Activated T-helper 2 cell treated with anti-CD3 and anti-CD28 coated beads, Interferon-gamma antibody, Interleukin-2, Interleukin-4, amounts not matched to agents 10 μg/mL and 5 μg/mL and 100 μg/mL, durations not matched to agents 14 hours and 24 hours and 36 hours (primary cell): ENCODE results near the gene OLIG2. TPM values are rescaled to one million over a fixed set of nuclear protein-coding genes. Genes with fewer than 3 reads are reported as not detected.
A peak's percentile ranks its signal among the peaks of the same experiment; 100 is the strongest.

ENCODE experiments used
- DNase-seq: peaks from one replicate; pipeline ENCODE4 v3.0.0; 2021; ENCODE audit warnings: low spot score
- H3K27ac Mint-ChIP-seq: one replicate; pipeline ENCODE4 v1.8.0; 2021; ENCODE audit warnings: mixed read lengths
- H3K27me3 Mint-ChIP-seq: one replicate; pipeline ENCODE4 v1.8.0; 2021; ENCODE audit warnings: low read depth, mixed read lengths
- H3K36me3 Mint-ChIP-seq: one replicate; pipeline ENCODE4 v1.8.0; 2021; ENCODE audit warnings: low read depth, mixed read lengths
- H3K4me1 Mint-ChIP-seq: one replicate; pipeline ENCODE4 v1.8.0; 2021; ENCODE audit warnings: low read depth, mixed read lengths
- H3K4me3 Mint-ChIP-seq: one replicate; pipeline ENCODE4 v1.8.0; 2021; ENCODE audit warnings: low read depth, mild to moderate bottlenecking, moderate library complexity, mixed read lengths
- H3K9me3 Mint-ChIP-seq: one replicate; pipeline ENCODE4 v1.8.0; 2021; ENCODE audit warnings: mixed read lengths
- intact Hi-C: fragments of 100-400 bp; cut with micrococcal nuclease; formaldehyde crosslinking; loops from one replicate; pipeline ENCODE4 v1.15.1; 2023
- total RNA-seq: library from RNA; stranded (reverse); gene quantifications from 2 replicates; pipeline ENCODE4 v1.2.3, GENCODE V29; 2022

Gene OLIG2
- total RNA-seq, 1 donor from 2014 or later: not detected

DNA sequence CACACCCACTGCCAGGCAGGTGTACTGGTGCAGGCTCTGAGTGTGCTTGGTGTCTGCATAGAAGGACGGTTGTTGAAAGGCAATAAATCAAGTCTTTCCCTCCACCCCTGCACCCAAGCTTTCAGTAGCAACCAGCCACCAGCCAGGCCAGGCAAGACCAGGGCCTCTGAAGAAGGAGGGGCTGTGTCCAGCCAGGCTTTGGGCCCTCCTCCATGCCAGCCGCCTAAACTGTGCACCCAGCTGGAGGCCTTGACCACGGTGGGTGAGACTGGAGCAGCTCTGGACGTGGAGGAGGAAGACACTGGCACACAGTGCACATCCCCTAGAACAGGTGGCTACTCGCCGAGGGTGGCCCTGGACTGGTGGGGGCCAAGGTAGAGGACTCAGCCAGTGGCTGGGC is 4.9 kb downstream of the OLIG2 start:
- intact Hi-C loops: no loop called here
- Mint-ChIP-seq H3K4me3 (no peak overlapping the region), H3K27ac (no peak overlapping the region), H3K27me3 (peaks cover 64% of the 10 kb centered on the region), H3K36me3 (no peaks in the 10 kb centered on the region), H3K4me1 (peaks cover 7% of the 10 kb centered on the region), H3K9me3 (no peaks in the 10 kb centered on the region)
- DNase-seq: no peak

DNA sequence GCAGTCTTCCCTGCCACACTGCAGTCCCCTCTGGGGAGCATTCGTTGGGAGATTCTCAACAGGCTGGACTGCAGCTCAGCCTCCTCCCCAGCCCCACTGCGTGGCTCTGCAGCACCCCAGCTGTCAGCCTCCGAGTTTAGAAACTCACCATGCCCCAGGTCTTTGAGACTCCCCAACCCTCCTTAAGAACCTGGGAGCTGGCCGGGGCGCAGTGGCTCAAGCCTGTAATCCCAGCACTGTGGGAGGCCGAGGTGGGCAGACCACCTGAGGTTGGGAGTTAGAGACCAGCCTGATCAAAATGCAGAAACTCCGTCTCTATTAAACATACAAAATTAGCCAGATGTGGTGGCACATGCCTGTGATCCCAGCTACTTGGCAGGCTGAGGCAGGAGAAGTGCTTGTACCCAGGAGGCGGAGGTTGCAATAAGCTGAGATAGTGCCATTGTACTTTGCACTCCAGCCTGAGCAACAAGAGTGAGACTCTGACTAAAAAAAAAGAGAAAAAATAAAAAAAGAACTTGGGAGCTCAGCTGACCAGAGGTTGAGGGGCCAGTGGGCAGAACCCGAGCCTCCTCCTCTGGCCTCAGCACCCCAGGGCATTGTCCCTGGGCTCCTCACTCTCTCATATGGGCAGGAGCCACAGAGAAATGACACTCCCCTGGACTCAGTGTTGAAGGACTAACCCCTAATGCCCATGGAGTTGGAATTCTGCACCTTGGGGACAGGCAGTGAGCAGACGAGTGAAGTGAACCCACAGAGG is 5.6 kb downstream of the OLIG2 start:
- intact Hi-C loops: no loop called here

DNA sequence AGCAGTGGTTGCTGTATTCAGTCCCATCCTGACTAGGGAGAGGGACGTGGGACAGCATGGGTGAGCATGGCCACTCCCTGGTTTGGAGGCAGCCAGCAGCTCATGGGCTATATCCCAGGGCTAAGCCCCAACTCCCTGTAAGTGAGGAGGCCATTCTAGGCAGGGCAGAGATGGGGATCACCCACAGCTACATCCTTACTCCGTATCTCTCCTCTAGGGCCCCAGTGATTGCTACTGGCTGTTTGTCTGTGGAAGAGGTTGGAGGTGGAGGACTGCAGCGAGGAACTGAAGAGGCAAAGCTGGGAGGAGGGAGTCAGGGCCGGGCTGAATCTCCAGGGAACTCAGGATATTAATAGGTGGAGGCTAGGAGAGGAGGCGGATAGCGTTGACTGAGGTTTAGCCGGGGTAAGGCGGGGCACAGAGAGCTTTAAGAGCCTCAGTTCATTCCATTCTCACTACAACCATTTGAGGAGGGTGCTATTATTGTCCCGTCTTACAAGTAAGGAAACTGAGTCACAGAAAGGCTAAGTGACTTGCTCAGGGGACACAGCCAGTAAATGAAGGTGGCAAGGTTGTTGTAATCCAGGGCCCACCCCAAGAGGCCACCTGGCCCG is 6.8 kb downstream of the OLIG2 start:
- intact Hi-C loops: no loop called here
- no peak for DNase-seq
- H3K36me3 Mint-ChIP-seq: no peaks in the 10 kb centered on the region
- H3K27ac Mint-ChIP-seq: no peak overlapping the region
- H3K27me3 Mint-ChIP-seq: peaks cover 49% of the 10 kb centered on the region
- H3K9me3 Mint-ChIP-seq: no peaks in the 10 kb centered on the region
- H3K4me3 Mint-ChIP-seq: no peak overlapping the region
- peaks cover 21% of the 10 kb centered on the region for H3K4me1 Mint-ChIP-seq

More for the DNA sequence above, 5.6 kb downstream of the OLIG2 start:
- Mint-ChIP-seq H3K27me3 (peaks cover 57% of the 10 kb centered on the region), H3K36me3 (no peaks in the 10 kb centered on the region), H3K9me3 (no peaks in the 10 kb centered on the region), H3K27ac (no peak overlapping the region), H3K4me1 (peaks cover 9% of the 10 kb centered on the region), H3K4me3 (no peak overlapping the region)
- DNase-seq: no peak

DNA sequence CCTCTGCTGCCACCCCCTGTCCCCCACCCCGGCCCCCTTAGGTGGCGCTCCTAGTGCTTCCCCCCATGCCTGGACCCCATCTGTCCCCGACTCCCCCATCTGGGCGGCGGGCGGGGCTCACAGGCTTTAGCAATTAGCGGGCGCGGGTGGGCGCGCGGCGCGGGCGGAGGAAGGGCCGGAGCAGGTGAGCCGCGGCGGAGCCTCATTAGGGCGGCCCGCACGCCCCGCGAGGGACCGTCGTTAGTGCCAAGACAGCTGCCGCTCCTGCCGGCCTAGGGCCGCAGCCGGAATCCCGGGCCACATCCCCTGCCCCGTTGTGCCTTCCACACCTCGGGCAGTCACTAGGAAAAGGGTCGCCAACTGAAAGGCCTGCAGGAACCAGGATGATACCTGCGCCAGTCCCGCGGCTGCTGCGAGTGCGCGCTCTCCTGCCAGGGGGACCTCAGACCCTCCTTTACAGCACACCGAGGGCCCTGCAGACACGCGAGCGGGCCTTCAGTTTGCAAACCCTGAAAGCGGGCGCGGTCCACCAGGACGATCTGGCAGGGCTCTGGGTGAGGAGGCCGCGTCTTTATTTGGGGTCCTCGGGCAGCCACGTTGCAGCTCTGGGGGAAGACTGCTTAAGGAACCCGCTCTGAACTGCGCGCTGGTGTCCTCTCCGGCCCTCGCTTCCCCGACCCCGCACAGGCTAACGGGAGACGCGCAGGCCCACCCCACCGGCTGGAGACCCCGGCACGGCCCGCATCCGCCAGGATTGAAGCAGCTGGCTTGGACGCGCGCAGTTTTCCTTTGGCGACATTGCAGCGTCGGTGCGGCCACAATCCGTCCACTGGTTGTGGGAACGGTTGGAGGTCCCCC is 7.6 kb downstream of the OLIG2 start:
- H3K4me1 Mint-ChIP-seq: peaks cover 21% of the 10 kb centered on the region

DNA sequence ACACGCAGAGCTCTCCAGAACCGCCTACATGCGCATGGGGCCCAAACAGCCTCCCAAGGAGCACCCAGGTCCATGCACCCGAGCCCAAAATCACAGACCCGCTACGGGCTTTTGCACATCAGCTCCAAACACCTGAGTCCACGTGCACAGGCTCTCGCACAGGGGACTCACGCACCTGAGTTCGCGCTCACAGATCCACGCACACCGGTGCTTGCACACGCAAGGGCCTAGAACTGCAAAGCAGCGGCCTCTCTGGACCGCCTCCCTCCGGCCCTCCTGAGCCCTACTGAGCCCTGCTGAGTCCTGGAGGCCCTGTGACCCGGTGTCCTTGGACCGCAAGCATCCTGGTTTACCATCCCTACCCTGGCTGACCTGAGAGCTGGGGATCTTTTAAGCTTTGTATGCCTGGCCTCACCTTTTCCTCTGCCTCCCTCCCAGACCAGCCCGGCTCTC is 8.3 kb downstream of the OLIG2 start:
- Mint-ChIP-seq H3K27ac (no peak overlapping the region), H3K4me3 (no peak overlapping the region), H3K36me3 (no peaks in the 10 kb centered on the region), H3K27me3 (peaks cover 42% of the 10 kb centered on the region), H3K9me3 (no peaks in the 10 kb centered on the region), H3K4me1 (peaks cover 17% of the 10 kb centered on the region)
- intact Hi-C loops: no loop called here
- no peak for DNase-seq

More for the DNA sequence above, 7.6 kb downstream of the OLIG2 start:
- H3K4me3 Mint-ChIP-seq: no peak overlapping the region
- no peak for DNase-seq
- peaks cover 46% of the 10 kb centered on the region for H3K27me3 Mint-ChIP-seq
- intact Hi-C loops: no loop called here
- H3K36me3 Mint-ChIP-seq: no peaks in the 10 kb centered on the region
- H3K9me3 Mint-ChIP-seq: no peaks in the 10 kb centered on the region
- no peak overlapping the region for H3K27ac Mint-ChIP-seq

DNA sequence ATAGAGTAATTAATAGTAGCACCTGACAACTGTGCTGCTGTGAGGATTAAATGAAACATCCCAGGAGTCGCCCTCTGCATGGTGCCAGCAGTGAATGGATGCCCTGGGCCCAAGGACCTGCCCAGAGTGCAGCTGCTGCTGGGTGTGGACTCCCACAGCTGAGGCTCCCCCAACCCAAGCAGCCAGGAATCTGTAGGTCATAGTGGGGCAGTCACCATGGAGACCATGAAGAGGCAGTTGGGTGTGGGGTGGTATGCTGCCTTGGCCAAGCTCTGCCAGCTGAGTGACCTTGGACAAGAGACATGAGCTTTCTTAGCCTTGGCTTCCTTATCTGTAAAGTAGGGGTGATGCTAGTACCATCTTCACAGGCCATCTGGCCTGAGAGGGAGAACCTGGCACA is 9.4 kb downstream of the OLIG2 start:
- H3K4me3 Mint-ChIP-seq: no peak overlapping the region
- H3K27ac Mint-ChIP-seq: no peak overlapping the region
- no peak for DNase-seq
- H3K9me3 Mint-ChIP-seq: no peaks in the 10 kb centered on the region
- no peaks in the 10 kb centered on the region for H3K36me3 Mint-ChIP-seq
- H3K27me3 Mint-ChIP-seq: peaks cover 32% of the 10 kb centered on the region
- peaks cover 16% of the 10 kb centered on the region for H3K4me1 Mint-ChIP-seq
- intact Hi-C loops: no loop called here

DNA sequence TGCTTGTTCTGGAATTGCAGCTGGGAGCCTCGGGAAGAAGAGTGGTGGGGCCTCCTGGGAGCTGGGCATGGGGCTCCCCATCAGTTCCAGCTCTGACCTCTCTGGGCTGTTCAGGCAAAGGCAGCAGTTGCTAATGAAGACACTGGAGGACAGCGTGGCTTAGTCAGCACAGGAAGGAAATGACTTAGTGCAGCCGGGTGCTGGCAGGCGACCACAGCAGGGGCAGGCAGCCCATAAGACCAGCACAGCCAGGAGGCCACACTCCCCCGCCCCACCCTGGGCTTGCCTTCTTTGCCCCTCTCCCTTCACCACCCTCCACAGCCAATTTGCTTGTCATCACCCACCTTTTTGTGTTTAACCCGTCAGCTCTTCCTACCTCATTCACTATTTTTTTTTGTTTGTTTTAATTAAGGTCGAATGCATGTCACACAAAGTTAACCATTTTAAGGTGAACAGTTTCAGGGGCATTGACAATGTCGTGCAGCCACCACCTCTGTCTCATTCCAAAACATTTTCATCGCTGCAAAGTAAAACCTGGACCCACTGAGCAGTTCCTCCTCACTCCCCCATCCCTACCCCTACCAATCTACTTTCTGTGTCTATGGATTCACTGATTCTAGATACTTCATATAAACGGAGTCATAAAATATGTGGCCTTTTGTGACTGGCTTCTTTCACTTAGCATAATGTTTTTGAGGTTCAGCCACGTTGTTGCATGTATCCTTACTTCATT is 10.9 kb downstream of the OLIG2 start:
- DNase-seq: peak; percentile 26

DNA sequence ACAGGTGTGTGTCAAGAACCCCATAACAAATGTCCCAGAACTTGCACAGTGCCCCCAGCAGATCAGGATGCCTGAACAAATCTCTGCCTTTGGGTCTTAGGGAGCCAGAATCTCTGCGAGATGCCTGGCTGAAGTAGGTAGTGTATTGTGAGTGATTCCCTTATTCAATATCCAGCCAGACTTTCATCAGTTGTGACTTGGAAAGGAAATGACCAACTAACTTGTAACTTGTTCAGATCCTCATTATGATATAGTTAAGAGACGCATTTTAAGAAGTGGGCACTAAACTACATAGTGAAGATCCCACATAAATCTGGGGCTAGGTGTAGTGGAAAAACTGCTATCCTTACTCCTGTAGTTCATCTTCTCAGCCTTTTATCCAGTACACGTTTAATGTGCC is 11.8 kb downstream of the OLIG2 start:
- Mint-ChIP-seq H3K9me3 (no peaks in the 10 kb centered on the region), H3K27me3 (peaks cover 14% of the 10 kb centered on the region), H3K4me1 (peaks cover 16% of the 10 kb centered on the region), H3K4me3 (no peak overlapping the region), H3K27ac (no peak overlapping the region), H3K36me3 (no peaks in the 10 kb centered on the region)
- intact Hi-C loops: no loop called here
- no peak for DNase-seq

More for the DNA sequence above, 10.9 kb downstream of the OLIG2 start:
- H3K27ac Mint-ChIP-seq: peak overlapping the region; percentile 70
- no peaks in the 10 kb centered on the region for H3K9me3 Mint-ChIP-seq
- peaks cover 21% of the 10 kb centered on the region for H3K27me3 Mint-ChIP-seq
- H3K4me1 Mint-ChIP-seq: peaks cover 16% of the 10 kb centered on the region
- intact Hi-C loops: no loop called here
- no peaks in the 10 kb centered on the region for H3K36me3 Mint-ChIP-seq
- no peak overlapping the region for H3K4me3 Mint-ChIP-seq

DNA sequence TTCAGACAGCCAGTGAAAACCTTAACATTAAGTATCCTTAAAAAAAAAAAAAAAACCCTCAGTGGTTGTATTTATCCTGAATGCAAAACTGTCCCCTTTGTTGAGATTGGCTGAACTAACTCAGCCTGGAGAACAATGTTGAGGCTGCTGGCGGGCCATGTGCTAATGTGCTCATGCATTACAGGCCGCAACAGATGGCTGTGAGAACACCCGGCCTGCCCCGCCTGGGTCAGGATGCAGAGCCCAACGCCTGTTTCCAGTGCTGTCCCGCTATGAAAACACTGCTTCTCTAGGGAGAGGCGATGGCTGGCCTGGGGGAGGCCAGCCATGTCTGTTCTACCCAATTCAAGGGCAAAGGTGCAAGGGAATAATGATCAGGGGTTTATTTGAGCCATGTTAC is 13.8 kb downstream of the OLIG2 start:
- no peaks in the 10 kb centered on the region for H3K36me3 Mint-ChIP-seq
- no peak overlapping the region for H3K27ac Mint-ChIP-seq
- no peak overlapping the region for H3K4me3 Mint-ChIP-seq
- intact Hi-C loops: no loop called here
- H3K27me3 Mint-ChIP-seq: peaks cover 18% of the 10 kb centered on the region
- no peaks in the 10 kb centered on the region for H3K9me3 Mint-ChIP-seq
- no peak for DNase-seq
- peaks cover 16% of the 10 kb centered on the region for H3K4me1 Mint-ChIP-seq

DNA sequence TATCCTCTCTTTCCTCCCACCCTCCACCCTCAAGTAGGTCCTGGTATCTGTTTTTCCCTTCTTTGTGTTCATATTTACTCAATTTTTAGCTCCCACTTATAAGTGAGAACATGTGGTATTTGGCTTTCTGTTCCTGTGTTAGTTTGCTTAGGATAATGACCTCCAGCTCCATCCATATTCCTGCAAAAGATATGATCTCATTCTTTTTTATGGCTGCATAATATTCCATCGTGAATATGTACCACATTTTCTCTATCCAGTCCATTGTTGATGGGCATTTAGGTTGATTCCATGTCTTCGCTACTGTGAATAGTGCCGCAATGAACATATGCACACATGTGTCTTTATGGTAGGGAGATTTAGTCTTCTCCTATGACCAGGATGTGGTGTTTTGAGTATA is 14.5 kb downstream of the OLIG2 start:
- Mint-ChIP-seq H3K36me3 (no peaks in the 10 kb centered on the region), H3K27me3 (peaks cover 22% of the 10 kb centered on the region), H3K4me1 (peaks cover 16% of the 10 kb centered on the region), H3K4me3 (no peak overlapping the region), H3K9me3 (no peaks in the 10 kb centered on the region), H3K27ac (no peak overlapping the region)
- DNase-seq: no peak
- intact Hi-C loops: no loop called here

DNA sequence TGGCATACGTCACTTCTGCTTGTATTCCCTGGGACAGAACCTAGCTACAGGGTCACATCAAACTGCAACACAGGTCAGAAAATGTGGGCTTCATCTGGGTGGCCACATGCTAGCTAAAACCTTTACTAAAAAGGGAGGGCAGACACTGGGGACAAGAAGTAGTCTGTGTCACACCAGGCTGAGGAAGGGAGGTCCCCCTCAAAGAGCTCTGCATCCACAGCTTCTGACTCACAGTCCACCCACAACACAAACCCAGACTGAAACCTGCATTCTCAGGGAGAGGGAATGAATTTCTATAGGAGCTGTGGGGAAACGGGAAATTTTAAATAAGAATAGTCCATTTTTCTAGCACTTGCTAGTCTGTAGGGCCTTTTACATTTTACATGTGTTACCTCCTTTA is 16.2 kb downstream of the OLIG2 start:
- H3K27ac Mint-ChIP-seq: no peak overlapping the region
- intact Hi-C loops: no loop called here
- H3K4me1 Mint-ChIP-seq: peaks cover 6% of the 10 kb centered on the region
- H3K4me3 Mint-ChIP-seq: no peak overlapping the region
- peaks cover 31% of the 10 kb centered on the region for H3K27me3 Mint-ChIP-seq
- DNase-seq: no peak
- no peaks in the 10 kb centered on the region for H3K36me3 Mint-ChIP-seq
- H3K9me3 Mint-ChIP-seq: no peaks in the 10 kb centered on the region

DNA sequence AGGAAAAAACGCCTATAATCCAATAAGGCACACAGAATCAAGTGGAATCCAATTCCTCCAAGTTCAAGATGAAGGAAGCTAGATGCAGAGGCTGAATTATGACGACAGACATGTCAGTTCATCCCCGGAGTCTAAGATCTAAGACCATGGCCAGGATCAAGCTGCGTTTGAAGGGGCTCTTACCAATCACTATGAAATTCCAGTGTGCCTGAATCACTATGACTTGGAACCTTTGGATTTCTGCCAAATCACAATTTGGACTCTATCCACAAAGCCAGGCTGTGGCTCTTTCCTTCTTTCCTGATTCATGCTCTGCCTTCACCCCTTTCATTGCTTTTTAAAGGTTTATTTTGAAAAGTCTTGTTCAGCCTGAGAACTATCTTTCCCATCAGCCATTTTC is 17.1 kb downstream of the OLIG2 start:
- Mint-ChIP-seq H3K9me3 (no peaks in the 10 kb centered on the region), H3K27ac (no peak overlapping the region), H3K36me3 (no peaks in the 10 kb centered on the region), H3K27me3 (peaks cover 34% of the 10 kb centered on the region), H3K4me1 (no peaks in the 10 kb centered on the region), H3K4me3 (no peak overlapping the region)
- DNase-seq: no peak
- intact Hi-C loops: no loop called here
